GM12892 (cell line): ENCODE data around the gene SSBP4.

Source experiments
- POLR2A ChIP-seq: IDR thresholded peaks from 2 replicates; pipeline ENCODE4 v1.6.1; 2011; ENCODE audit warnings: low read depth, low read length, control low read depth
- TAF1 ChIP-seq: IDR thresholded peaks from 2 replicates; pipeline ENCODE4 v1.6.1; 2011; ENCODE audit warnings: low read depth, mild to moderate bottlenecking, control low read depth, low read length, borderline replicate concordance

GRCh38 chr19:18393836-18394235, 25.4 kb upstream of the SSBP4 start:
- no peak for TF ChIP-seq POLR2A
- TF ChIP-seq TAF1, result no peak
